ENCODE data around the gene GART. TPM values are rescaled to one million over a fixed set of nuclear protein-coding genes. Genes with fewer than 3 reads are reported as not detected.

Gene GART
- total and polyA plus RNA-seq, 7 experiments from 2014 or later = 37.3 to 98.8 (median 56.4) TPM

DNA sequence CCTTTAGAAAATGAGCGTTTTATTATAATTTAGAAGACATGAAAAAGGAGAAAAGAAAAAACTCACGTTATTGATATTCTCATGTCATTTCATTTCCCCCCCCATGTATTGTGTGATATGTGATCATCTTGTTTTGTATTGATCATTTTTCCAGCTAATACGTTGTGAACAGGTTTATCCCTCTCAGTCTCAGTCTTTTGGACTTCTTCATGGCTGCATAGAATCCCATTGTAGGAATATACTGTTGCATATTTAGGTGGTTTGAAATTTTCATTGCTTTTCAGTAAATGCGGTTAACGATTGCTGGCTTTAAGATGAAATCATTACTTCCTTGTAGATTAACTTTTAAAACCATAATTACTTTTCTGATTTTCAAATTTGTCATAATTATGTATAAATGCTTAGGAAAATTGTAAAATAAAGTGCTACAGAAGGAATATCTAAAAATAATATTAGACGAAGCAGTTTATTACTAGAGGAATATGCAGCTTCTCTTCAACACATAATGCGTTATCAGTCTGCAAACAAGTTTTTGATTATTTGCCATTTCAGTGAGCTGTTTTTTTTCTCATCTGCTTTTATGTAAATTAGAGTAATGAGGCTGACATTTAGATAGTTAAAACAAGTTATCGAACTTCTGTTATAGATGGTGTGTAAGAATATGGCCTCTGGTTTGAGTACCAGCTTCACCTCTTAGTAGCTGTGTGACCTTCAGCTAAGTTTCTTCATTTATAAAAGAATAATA is 2.7 kb upstream of the GART start:
- Mint-ChIP-seq H3K36me3 (peaks cover 0 to 16% (median 11%) of the 10 kb centered on the region in 5 donors), H3K4me3 (peak overlapping the region; percentile 90 to 100 (median 97)), H3K27ac (peak overlapping the region; percentile 99 to 100 (median 99)), H3K9me3 (peaks cover 0 to 5% (median 0%) of the 10 kb centered on the region in 11 donors), H3K27me3 (peaks cover 0 to 5% (median 0%) of the 10 kb centered on the region in 5 donors), H3K4me1 (peaks cover 35 to 71% (median 57%) of the 10 kb centered on the region in 7 donors)
- ChIA-PET POLR2A (interaction anchor here (0.5 to 6.9 kb wide), 8 partner anchors 10 to 278 kb away, joined by 3 to 108 read pairs (median 4); partner anchors contain the start of genes DONSON, IFNAR1 and TMEM50B), CTCF (interaction anchor here (0.7 to 2.1 kb wide), 4 partner anchors 14 to 65 kb away, joined by 3 to 5 read pairs (median 4); partner anchors contain the start of genes DNAJC28, DONSON and TMEM50B)
- ATAC-seq (no peak), DNase-seq (no peak)
- Histone ChIP-seq H3K4me1 (ENCODE audit: control insufficient read depth in 2 of 2, insufficient read depth in 2 of 2, low read length in 2 of 2) (peaks cover 20 to 30% of the 10 kb centered on the region in 2 donors), H3K36me3 (ENCODE audit: control insufficient read depth in 2 of 3, insufficient read depth in 3 of 3, low read length in 3 of 3) (peaks cover 0 to 35% (median 8%) of the 10 kb centered on the region in 3 experiments), H3K9me3 (ENCODE audit: control insufficient read depth in 2 of 3, low read length in 3 of 3) (no peaks in the 10 kb centered on the region), H3K4me3 (ENCODE audit: low read length) (peak overlapping the region; percentile 95), H3K27ac (ENCODE audit: low read depth, low read length) (peak overlapping the region; percentile 99), H3K27me3 (ENCODE audit: control insufficient read depth in 2 of 2, insufficient read depth in 2 of 2, low read length in 2 of 2) (no peaks in the 10 kb centered on the region)
- intact Hi-C loops (cut with micrococcal nuclease) = loop anchor here (5.0 to 10.0 kb wide), 6 partner anchors 162 to 1132 kb away; partner anchors contain the start of genes ATP5PO (in 1 of the 2), EVA1C (in 1 of the 2) and SYNJ1 (in 1 of the 2)

DNA sequence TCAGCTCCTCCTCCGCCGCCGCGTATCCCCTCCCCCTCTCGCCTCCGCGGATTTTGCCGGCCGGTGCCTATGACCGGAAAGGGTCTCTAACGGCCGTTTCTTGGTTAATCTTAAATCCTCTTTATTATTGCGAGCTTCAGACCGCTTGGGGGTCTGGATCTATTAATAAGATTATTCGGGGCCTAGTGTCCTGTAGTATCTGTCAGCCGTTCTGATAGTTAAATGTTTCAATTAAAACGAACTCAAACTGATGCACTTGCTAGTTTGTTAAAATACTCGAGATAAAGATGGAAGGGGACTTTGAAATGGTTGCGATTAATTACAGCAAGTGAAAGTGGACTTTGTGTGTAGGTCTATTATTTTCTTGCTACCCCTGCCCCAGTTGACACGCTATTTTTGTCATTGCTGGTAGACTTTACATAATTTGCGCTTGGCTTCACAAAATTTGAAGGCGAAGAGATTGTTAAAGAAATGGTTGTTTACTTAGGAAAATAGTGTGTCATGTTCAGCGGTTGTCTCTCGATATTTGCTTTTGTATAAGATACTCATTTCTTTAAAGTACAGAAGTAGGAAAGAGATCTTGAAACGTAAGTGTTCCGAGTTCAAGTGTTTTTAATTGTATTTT is 1.7 kb upstream of the GART start:
- peak in 1 of 9 donors; percentile 85 for DNase-seq
- peak; percentile 1 for ATAC-seq
- H3K4me1 ChIP-seq (ENCODE audit: control insufficient read depth in 2 of 2, insufficient read depth in 2 of 2, low read length in 2 of 2) = peaks cover 20 to 30% of the 10 kb centered on the region in 2 donors
- peaks cover 29 to 62% (median 49%) of the 10 kb centered on the region in 7 donors for H3K4me1 Mint-ChIP-seq
- H3K4me3 ChIP-seq (ENCODE audit: low read length) = peak overlapping the region; percentile 95
- peaks cover 0 to 10% (median 6%) of the 10 kb centered on the region in 5 donors for H3K36me3 Mint-ChIP-seq
- peaks cover 0 to 5% (median 0%) of the 10 kb centered on the region in 11 donors for H3K9me3 Mint-ChIP-seq
- no peaks in the 10 kb centered on the region for H3K9me3 ChIP-seq (ENCODE audit: control insufficient read depth in 2 of 3, low read length in 3 of 3)
- intact Hi-C loops (cut with micrococcal nuclease) = loop anchor here (1.0 to 10.0 kb wide), 14 partner anchors 15 to 1131 kb away; partner anchors contain the start of genes CFAP298 (in 2 of the 2), ATP5PO (in 1 of the 2), DONSON (in 1 of the 2) and EVA1C (in 1 of the 2)
- peak overlapping the region; percentile 99 for H3K27ac ChIP-seq (ENCODE audit: low read depth, low read length)
- H3K4me3 Mint-ChIP-seq = peak overlapping the region; percentile 90 to 100 (median 97)
- CTCF ChIA-PET = interaction anchor here (2.1 kb wide), 1 partner anchor 45 kb away, joined by 5 read pairs; the partner anchor contains the start of gene DONSON
- peak overlapping the region; percentile 99 to 100 (median 99) for H3K27ac Mint-ChIP-seq
- H3K36me3 ChIP-seq (ENCODE audit: control insufficient read depth in 2 of 3, insufficient read depth in 3 of 3, low read length in 3 of 3) = peaks cover 0 to 26% (median 0%) of the 10 kb centered on the region in 3 experiments
- no peaks in the 10 kb centered on the region for H3K27me3 ChIP-seq (ENCODE audit: control insufficient read depth in 2 of 2, insufficient read depth in 2 of 2, low read length in 2 of 2)
- H3K27me3 Mint-ChIP-seq = peaks cover 0 to 5% (median 0%) of the 10 kb centered on the region in 5 donors
- POLR2A ChIA-PET = interaction anchor here (0.6 to 6.9 kb wide), 28 partner anchors 10 to 772 kb away, joined by 3 to 108 read pairs (median 4); partner anchors contain the start of genes DNAJC28, DONSON, IFNAR1 and PAXBP1

DNA sequence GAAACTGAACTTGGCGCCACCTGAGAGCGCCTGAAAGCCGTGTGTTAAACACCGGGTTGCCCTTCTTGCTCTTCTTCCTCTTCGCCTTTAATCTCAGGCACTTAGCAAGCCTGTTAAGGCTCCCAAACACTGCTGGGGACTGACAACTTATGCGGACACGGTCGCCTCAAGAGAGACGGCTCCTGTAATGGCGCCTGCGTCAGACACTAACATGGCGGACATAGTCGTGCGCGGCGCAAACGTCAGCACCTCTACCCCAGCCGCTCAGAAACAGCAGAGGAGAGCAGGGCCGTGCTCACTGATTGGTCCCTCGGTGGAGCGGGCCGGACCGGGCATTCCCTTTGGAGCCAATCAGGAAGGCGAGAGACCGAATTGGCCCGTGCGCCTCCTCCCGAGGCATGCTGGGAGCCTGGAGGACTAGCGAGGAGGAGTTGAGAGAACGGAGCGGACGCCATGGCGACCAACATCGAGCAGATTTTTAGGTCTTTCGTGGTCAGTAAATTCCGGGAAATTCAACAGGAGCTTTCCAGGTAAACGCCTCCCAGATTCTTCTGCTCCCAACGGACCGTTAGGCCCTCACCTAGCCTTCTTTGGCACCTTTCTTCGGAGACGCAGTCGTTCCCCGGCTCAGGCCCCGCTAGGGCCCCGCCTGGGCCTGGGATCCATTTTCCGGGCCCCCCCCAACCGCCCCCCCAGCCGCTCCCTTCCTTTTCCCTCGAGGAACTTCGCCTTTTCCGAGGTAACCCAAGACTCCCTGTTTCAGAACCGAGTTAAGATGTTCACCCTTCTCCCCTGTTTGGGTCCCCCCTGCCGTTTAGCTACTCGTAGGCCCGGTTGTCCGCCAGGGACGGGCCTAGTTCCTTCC is 955 bp upstream of the GART start, which contains the start of gene SON:
SON (plus strand) TSS at position 399 of the 865 bp plus-strand sequence; CDS start at position 454, 55 bp downstream.
- intact Hi-C loops (cut with micrococcal nuclease) = loop anchor here (1.0 to 10.0 kb wide), 23 partner anchors 16 to 1131 kb away; partner anchors contain the start of genes CFAP298 (in 2 of the 2), DNAJC28 (in 2 of the 2), DONSON (in 2 of the 2) and IFNAR1 (in 2 of the 2)
- Mint-ChIP-seq H3K9me3 (peaks cover 0 to 5% (median 0%) of the 10 kb centered on the region in 11 donors), H3K4me1 (peaks cover 29 to 54% (median 45%) of the 10 kb centered on the region in 7 donors), H3K27me3 (peaks cover 0 to 5% (median 0%) of the 10 kb centered on the region in 5 donors), H3K36me3 (peaks cover 0 to 8% (median 6%) of the 10 kb centered on the region in 5 donors), H3K4me3 (peak within 1 kb of the TSS; percentile 90 to 100 (median 97)), H3K27ac (peak within 1 kb of the TSS; percentile 99 to 100 (median 99))
- Histone ChIP-seq H3K4me1 (ENCODE audit: control insufficient read depth in 2 of 2, insufficient read depth in 2 of 2, low read length in 2 of 2) (peaks cover 20 to 30% of the 10 kb centered on the region in 2 donors), H3K27ac (ENCODE audit: low read depth, low read length) (peak within 1 kb of the TSS; percentile 99), H3K36me3 (ENCODE audit: control insufficient read depth in 2 of 3, insufficient read depth in 3 of 3, low read length in 3 of 3) (peaks cover 0 to 30% (median 0%) of the 10 kb centered on the region in 3 experiments), H3K9me3 (ENCODE audit: control insufficient read depth in 2 of 3, low read length in 3 of 3) (no peaks in the 10 kb centered on the region), H3K4me3 (ENCODE audit: low read length) (peak within 1 kb of the TSS; percentile 95), H3K27me3 (ENCODE audit: control insufficient read depth in 2 of 2, insufficient read depth in 2 of 2, low read length in 2 of 2) (no peaks in the 10 kb centered on the region)
- ATAC-seq (peak; percentile 94), DNase-seq (peak; percentile 87 to 99 (median 98))
- CTCF ChIA-PET = interaction anchor here (0.7 to 2.1 kb wide), 2 partner anchors 46 to 829 kb away, joined by 3 to 5 read pairs; partner anchors contain the start of gene DONSON
- POLR2A ChIA-PET = interaction anchor here (0.6 to 6.9 kb wide), 29 partner anchors 10 to 771 kb away, joined by 3 to 108 read pairs (median 4); partner anchors contain the start of genes DNAJC28, DONSON and TMEM50B

DNA sequence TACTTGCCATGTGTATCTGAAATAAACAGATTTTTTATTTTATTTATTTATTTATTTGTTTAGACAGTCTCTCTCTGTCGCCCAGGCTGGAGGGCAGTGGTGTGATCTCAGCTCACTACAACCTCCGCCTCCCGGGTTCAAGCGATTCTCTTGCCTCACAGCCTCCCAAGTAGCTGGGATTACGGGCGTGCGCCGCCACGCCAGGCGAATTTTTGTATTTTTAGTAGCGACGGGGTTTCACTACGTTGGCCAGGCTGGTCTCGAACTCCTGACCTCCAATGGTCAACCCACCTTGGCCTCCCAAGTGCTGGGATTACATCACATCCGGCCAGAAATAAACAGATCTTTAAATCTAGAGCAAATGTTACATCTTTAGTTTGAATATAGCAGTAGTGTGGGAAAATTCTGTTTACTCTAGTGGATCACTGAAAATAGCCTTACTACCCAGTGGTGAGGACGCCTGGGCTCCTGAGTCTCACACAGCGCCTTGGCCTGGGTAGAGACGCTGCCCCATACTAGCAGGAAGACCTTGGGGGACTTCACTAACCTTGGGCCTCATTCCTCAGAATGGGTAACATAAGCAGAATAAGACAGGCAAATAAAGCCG is 709 bp downstream of the GART start:
- H3K4me1 Mint-ChIP-seq = peaks cover 31 to 58% (median 47%) of the 10 kb centered on the region in 7 donors
- peaks cover 0 to 32% (median 12%) of the 10 kb centered on the region in 3 experiments for H3K36me3 ChIP-seq (ENCODE audit: control insufficient read depth in 2 of 3, insufficient read depth in 3 of 3, low read length in 3 of 3)
- H3K9me3 ChIP-seq (ENCODE audit: control insufficient read depth in 2 of 3, low read length in 3 of 3) = no peaks in the 10 kb centered on the region
- peaks cover 0 to 5% (median 0%) of the 10 kb centered on the region in 11 donors for H3K9me3 Mint-ChIP-seq
- H3K36me3 Mint-ChIP-seq = peaks cover 12 to 19% (median 16%) of the 10 kb centered on the region in 5 donors
- intact Hi-C loops (cut with micrococcal nuclease) = loop anchor here (5.0 to 10.0 kb wide), 6 partner anchors 159 to 1129 kb away; partner anchors contain the start of genes ATP5PO (in 1 of the 2), EVA1C (in 1 of the 2) and SYNJ1 (in 1 of the 2)
- peak overlapping the region; percentile 99 to 100 (median 99) for H3K27ac Mint-ChIP-seq
- peaks cover 20 to 30% of the 10 kb centered on the region in 2 donors for H3K4me1 ChIP-seq (ENCODE audit: control insufficient read depth in 2 of 2, insufficient read depth in 2 of 2, low read length in 2 of 2)
- H3K27ac ChIP-seq (ENCODE audit: low read depth, low read length) = peak overlapping the region; percentile 99
- no peak for ATAC-seq
- ChIA-PET POLR2A (interaction anchor here (0.7 to 6.9 kb wide), 12 partner anchors 13 to 80 kb away, joined by 3 to 108 read pairs (median 5); partner anchors contain the start of genes DNAJC28, DONSON and TMEM50B), CTCF (interaction anchor here (1.2 kb wide), 1 partner anchor 61 kb away, joined by 3 read pairs; the partner anchor contains the start of gene TMEM50B)
- H3K4me3 ChIP-seq (ENCODE audit: low read length) = peak overlapping the region; percentile 95
- DNase-seq = no peak
- H3K27me3 Mint-ChIP-seq = peaks cover 0 to 5% (median 0%) of the 10 kb centered on the region in 5 donors
- H3K27me3 ChIP-seq (ENCODE audit: control insufficient read depth in 2 of 2, insufficient read depth in 2 of 2, low read length in 2 of 2) = no peaks in the 10 kb centered on the region
- peak overlapping the region; percentile 90 to 100 (median 97) for H3K4me3 Mint-ChIP-seq

DNA sequence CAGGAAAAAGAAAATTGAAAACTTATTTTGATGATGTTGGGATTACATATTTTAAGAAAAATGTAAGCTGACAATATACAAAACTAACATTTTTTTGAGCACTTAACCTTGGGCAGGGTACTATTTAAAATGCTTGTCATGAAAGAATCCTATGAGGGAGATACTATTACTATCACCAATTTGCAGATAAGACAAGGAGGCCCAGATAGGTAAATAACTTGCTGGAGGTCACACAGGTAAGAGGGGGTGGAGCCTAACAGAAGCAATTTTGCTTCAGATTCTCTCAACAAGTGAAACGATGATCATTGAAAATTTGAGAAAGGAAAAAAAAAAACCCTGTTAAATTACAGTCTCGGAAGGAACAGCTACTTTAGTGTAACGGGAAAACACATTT is 1.2 kb downstream of the GART start:
- DNase-seq = no peak
- no peak overlapping the region for H3K4me3 ChIP-seq (ENCODE audit: low read length)
- no peaks in the 10 kb centered on the region for H3K27me3 ChIP-seq (ENCODE audit: control insufficient read depth in 2 of 2, insufficient read depth in 2 of 2, low read length in 2 of 2)
- peaks cover 0 to 5% (median 0%) of the 10 kb centered on the region in 5 donors for H3K27me3 Mint-ChIP-seq
- H3K4me1 ChIP-seq (ENCODE audit: control insufficient read depth in 2 of 2, insufficient read depth in 2 of 2, low read length in 2 of 2) = peaks cover 16 to 26% of the 10 kb centered on the region in 2 donors
- peaks cover 26 to 53% (median 42%) of the 10 kb centered on the region in 7 donors for H3K4me1 Mint-ChIP-seq
- H3K9me3 Mint-ChIP-seq = peaks cover 0 to 5% (median 0%) of the 10 kb centered on the region in 11 donors
- ChIA-PET CTCF (no interaction called here), POLR2A (interaction anchor here (1.0 to 6.9 kb wide), 7 partner anchors 18 to 81 kb away, joined by 3 to 108 read pairs (median 5); partner anchors contain the start of genes DNAJC28 and TMEM50B)
- peak overlapping the region; percentile 26 for H3K27ac ChIP-seq (ENCODE audit: low read depth, low read length)
- peak overlapping the region; percentile 76 to 100 (median 92) for H3K4me3 Mint-ChIP-seq
- intact Hi-C loops (cut with micrococcal nuclease) = loop anchor here (5.0 to 10.0 kb wide), 6 partner anchors 158 to 1128 kb away; partner anchors contain the start of genes ATP5PO (in 1 of the 2), EVA1C (in 1 of the 2) and SYNJ1 (in 1 of the 2)
- no peak for ATAC-seq
- H3K36me3 Mint-ChIP-seq = peaks cover 12 to 17% (median 13%) of the 10 kb centered on the region in 5 donors
- peak overlapping the region; percentile 41 to 99 (median 91) for H3K27ac Mint-ChIP-seq
- peaks cover 0 to 32% (median 13%) of the 10 kb centered on the region in 3 experiments for H3K36me3 ChIP-seq (ENCODE audit: control insufficient read depth in 2 of 3, insufficient read depth in 3 of 3, low read length in 3 of 3)
- H3K9me3 ChIP-seq (ENCODE audit: control insufficient read depth in 2 of 3, low read length in 3 of 3) = no peaks in the 10 kb centered on the region

Data from naive thymus-derived CD4-positive, alpha-beta T cell (primary cell).